CD14-positive monocyte (primary cell): Measurements from ENCODE around the gene ZSCAN25. TPM values are rescaled to one million over a fixed set of nuclear protein-coding genes. Genes with fewer than 3 reads are reported as not detected.

Experiments used
- DNase-seq, 3 donors: peaks; one replicate each; pipeline ENCODE4 v3.0.0-alpha.2; 2011 to 2022
- H2AFZ ChIP-seq: 2 replicates; pipeline ENCODE4 v1.6.0; 2012; ENCODE audit warnings: mild to moderate bottlenecking, low read depth, low read length, inconsistent platforms; ENCODE audit not compliant: insufficient read depth, poor library complexity, severe bottlenecking
- H3K27ac ChIP-seq, 2 donors: 1 replicate in 1 of 2; 2 replicates in 1 of 2; pipeline ENCODE4 v1.5.1; 2012 to 2013; ENCODE audit warnings: low read length in 2 of 2, control low read depth in 1 of 2, inconsistent platforms in 1 of 2, low read depth in 1 of 2, mild to moderate bottlenecking in 1 of 2
- H3K27me3 ChIP-seq, 2 donors: one replicate each; pipeline versions ENCODE4 v1.6.0 to v1.6.1; 2011 to 2013; ENCODE audit warnings: low read length in 2 of 2; ENCODE audit not compliant: control insufficient read depth in 2 of 2, insufficient read depth in 2 of 2
- H3K36me3 ChIP-seq, 2 donors: replicated peaks in 1 of 2; 1 replicate in 1 of 2; 2 replicates in 1 of 2; pipeline versions ENCODE4 v1.5.1 to v1.6.1; 2012 to 2013; ENCODE audit warnings: low read length in 2 of 2, control low read depth in 1 of 2, inconsistent platforms in 1 of 2, mild to moderate bottlenecking in 1 of 2; ENCODE audit not compliant: insufficient read depth in 2 of 2, control insufficient read depth in 1 of 2
- H3K4me1 ChIP-seq, 2 donors: 1 replicate in 1 of 2; 2 replicates in 1 of 2; pipeline versions ENCODE4 v1.5.1 to v1.6.1; 2012 to 2013; ENCODE audit warnings: low read length in 2 of 2, control low read depth in 1 of 2, inconsistent platforms in 1 of 2, mild to moderate bottlenecking in 1 of 2, moderate library complexity in 1 of 2; ENCODE audit not compliant: insufficient read depth in 2 of 2, control insufficient read depth in 1 of 2
- H3K4me2 ChIP-seq: replicated peaks from 2 replicates; pipeline ENCODE3; 2012; ENCODE audit warnings: low read length, moderate library complexity, mild to moderate bottlenecking; ENCODE audit not compliant: poor library complexity, severe bottlenecking; ENCODE audit errors: extremely low read depth
- H3K4me3 ChIP-seq, 3 experiments: fragments of 200-600 bp in 1 of 3; sonication (generic) in 1 of 3; replicated peaks in 1 of 3; 1 replicate in 2 of 3; 2 replicates in 1 of 3; pipeline ENCODE4 v1.5.1; 2011 to 2013; ENCODE audit warnings: low read length in 3 of 3, mild to moderate bottlenecking in 3 of 3, control low read depth in 2 of 3, low read depth in 2 of 3, inconsistent platforms in 1 of 3, moderate library complexity in 1 of 3
- H3K79me2 ChIP-seq: 2 replicates; pipeline ENCODE4 v1.6.0; 2012; ENCODE audit warnings: mild to moderate bottlenecking, control low read depth, inconsistent platforms, low read length, moderate library complexity; ENCODE audit not compliant: insufficient read depth
- H3K9ac ChIP-seq: 2 replicates; pipeline ENCODE4 v1.6.0; 2017; ENCODE audit warnings: low read length, mild to moderate bottlenecking; ENCODE audit not compliant: insufficient read depth, poor library complexity, severe bottlenecking
- H3K9me3 ChIP-seq, 2 donors: replicated peaks in 1 of 2; 1 replicate in 1 of 2; 2 replicates in 1 of 2; pipeline versions ENCODE4 v1.5.1 to v1.6.1; 2012 to 2013; ENCODE audit warnings: low read length in 2 of 2, control low read depth in 1 of 2; ENCODE audit not compliant: control insufficient read depth in 1 of 2, insufficient read depth in 1 of 2
- H4K20me1 ChIP-seq: 2 replicates; pipeline ENCODE4 v1.6.0; 2012; ENCODE audit warnings: mild to moderate bottlenecking, low read length, control low read depth, moderate library complexity; ENCODE audit not compliant: insufficient read depth
- H3K27ac Mint-ChIP-seq, 7 donors: one replicate each; pipeline ENCODE4 v1.8.0; 2020; ENCODE audit warnings: mild to moderate bottlenecking in 7 of 7, mixed read lengths in 7 of 7, moderate library complexity in 6 of 7, inconsistent platforms in 2 of 7
- H3K27me3 Mint-ChIP-seq, 3 donors: one replicate each; pipeline ENCODE4 v1.8.0; 2021 to 2022; ENCODE audit warnings: low read depth in 3 of 3, mild to moderate bottlenecking in 3 of 3, mixed read lengths in 3 of 3, moderate library complexity in 3 of 3, inconsistent platforms in 1 of 3
- H3K36me3 Mint-ChIP-seq, 2 donors: one replicate each; pipeline ENCODE4 v1.8.0; 2020; ENCODE audit warnings: mixed read lengths in 2 of 2, inconsistent platforms in 1 of 2, mild to moderate bottlenecking in 1 of 2
- H3K4me1 Mint-ChIP-seq: one replicate; pipeline ENCODE4 v1.8.0; 2020; ENCODE audit warnings: mild to moderate bottlenecking, mixed read lengths
- H3K4me3 Mint-ChIP-seq, 2 donors: one replicate each; pipeline ENCODE4 v1.8.0; 2020; ENCODE audit warnings: mild to moderate bottlenecking in 2 of 2, mixed read lengths in 2 of 2, moderate library complexity in 1 of 2
- H3K9me3 Mint-ChIP-seq, 7 donors: one replicate each; pipeline ENCODE4 v1.8.0; 2020 to 2022; ENCODE audit warnings: mixed read lengths in 7 of 7, mild to moderate bottlenecking in 6 of 7, moderate library complexity in 6 of 7, inconsistent platforms in 2 of 7
- CTCF ChIP-seq: fragments of 200-600 bp; IDR thresholded peaks from one replicate; pipeline ENCODE4 v1.8.0; 2022; ENCODE audit warnings: antibody characterized with exemption, mild to moderate bottlenecking
- WGBS: methylation state at CpG from one replicate; pipeline ENCODE4 v1.1.5; 2013; ENCODE audit warnings: missing lambda C conversion rate; ENCODE audit not compliant: insufficient coverage; 5-methylcytosine and 5-hydroxymethylcytosine counted together
- intact Hi-C, 2 donors: fragments of 100-400 bp; cut with micrococcal nuclease; formaldehyde crosslinking; loops; one replicate each; pipeline versions ENCODE4 v1.15.0 to v1.15.1; 2023
- polyA plus RNA-seq, 3 donors: library from polyadenylated mRNA; depleted of rRNA in 1 of 3; unstranded in 2 of 3; stranded (reverse) in 1 of 3; fragments of 300-500 nt in 2 of 3; fragments of >200 nt in 1 of 3; fragmentation: Illumina TruSeq in 2 of 3; gene quantifications; 1 replicate in 2 of 3; 2 replicates in 1 of 3; pipeline ENCODE4 v1.2.3, GENCODE V29; 2012 to 2021

Gene ZSCAN25
- polyA plus RNA-seq, 3 donors = 4.3 to 7.3 (median 6.1) TPM

GRCh38 chr7:99624484-99624883, 7.7 kb downstream of the ZSCAN25 start:
- intact Hi-C loops = no loop called here
- DNase-seq = no peak
- Histone ChIP-seq H3K4me3 (no peak overlapping the region), H3K79me2 (peaks cover 5% of the 10 kb centered on the region), H2AFZ (no peak overlapping the region), H3K27me3 (no peaks in the 10 kb centered on the region), H3K9ac (no peak overlapping the region), H3K36me3 (peaks cover 96 to 100% of the 10 kb centered on the region in 2 donors), H4K20me1 (peaks cover 12% of the 10 kb centered on the region), H3K4me1 (no peaks in the 10 kb centered on the region), H3K4me2 (no peak overlapping the region), H3K9me3 (no peaks in the 10 kb centered on the region), H3K27ac (no peak overlapping the region)
- Mint-ChIP-seq H3K9me3 (no peaks in the 10 kb centered on the region), H3K4me3 (no peak overlapping the region), H3K4me1 (peaks cover 9% of the 10 kb centered on the region), H3K27ac (peak overlapping the region in 2 of 7 donors; percentile 38 to 78), H3K27me3 (peaks cover 0 to 7% (median 2%) of the 10 kb centered on the region in 3 donors), H3K36me3 (peaks cover 96% of the 10 kb centered on the region in 2 donors)
- WGBS = 58% methylated on average over 16 of the region's 16 CpGs
- no peak for TF ChIP-seq CTCF

- H4K20me1 ChIP-seq = peaks cover 14% of the 10 kb centered on the region
- peaks cover under 1 to 2% of the 10 kb centered on the region in 2 donors for H3K4me1 ChIP-seq
- no peaks in the 10 kb centered on the region for H3K27me3 ChIP-seq
- Mint-ChIP-seq H3K36me3 (peaks cover 96% of the 10 kb centered on the region in 2 donors), H3K27me3 (peaks cover 0 to 7% (median 2%) of the 10 kb centered on the region in 3 donors), H3K4me3 (no peak overlapping the region), H3K27ac (peak overlapping the region in 2 of 7 donors; percentile 11 to 36), H3K4me1 (peaks cover 12% of the 10 kb centered on the region), H3K9me3 (no peaks in the 10 kb centered on the region)
- H3K9me3 ChIP-seq = no peaks in the 10 kb centered on the region
- no peak overlapping the region for H3K27ac ChIP-seq
- H3K79me2 ChIP-seq = peaks cover 5% of the 10 kb centered on the region
- H3K4me3 ChIP-seq = no peak overlapping the region
- no peak overlapping the region for H2AFZ ChIP-seq
- H3K4me2 ChIP-seq = no peak overlapping the region
- DNase-seq = no peak
- WGBS = 92% methylated on average over 3 of the region's 5 CpGs
- H3K9ac ChIP-seq = no peak overlapping the region
- intact Hi-C loops = no loop called here
- peaks cover 96 to 100% of the 10 kb centered on the region in 2 donors for H3K36me3 ChIP-seq
- TF ChIP-seq CTCF = no peak
Observed at GRCh38 chr7:99625321-99625720, 8.6 kb downstream of the ZSCAN25 start.
